HG02759 (cell line): ENCODE results near the gene PLEKHA6.
"Not testable (repeated sequence)": the region's sequence is repeated elsewhere in the genome, so short reads cannot be mapped to it uniquely, and the experiment has no call there.

Experiments used
- ATAC-seq: cut with Tn5 transposase; IDR thresholded peaks from one replicate; pipeline ENCODE4 v1.9.1; 2021; ENCODE audit warnings: mild to moderate bottlenecking, moderate library complexity; ENCODE audit not compliant: unreplicated experiment

The PLEKHA6 gene

DNA sequence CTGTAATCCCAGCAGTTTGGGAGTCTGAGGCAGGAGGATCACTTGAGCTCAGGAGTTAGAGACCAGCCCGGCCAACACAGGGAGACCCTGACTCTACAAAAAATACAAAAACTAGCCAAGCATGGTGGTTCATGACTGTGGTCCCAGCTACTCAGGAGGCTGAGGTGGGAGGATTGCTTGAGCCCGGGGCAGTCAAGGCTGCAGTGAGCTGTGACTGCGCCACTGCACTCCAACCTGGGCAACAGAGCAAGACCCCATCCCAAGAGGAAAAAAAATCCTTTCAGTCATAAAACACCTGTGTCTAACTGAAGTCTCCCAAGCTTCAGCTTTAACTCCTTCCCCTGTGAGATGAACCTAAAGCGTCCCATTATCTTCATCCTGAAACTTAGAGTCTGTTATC, 112.9 kb downstream of the PLEKHA6 start:
- ATAC-seq = no peak

GRCh38 chr1:204242920-204243319, 116.8 kb downstream of the PLEKHA6 start:
- ATAC-seq = no peak

DNA sequence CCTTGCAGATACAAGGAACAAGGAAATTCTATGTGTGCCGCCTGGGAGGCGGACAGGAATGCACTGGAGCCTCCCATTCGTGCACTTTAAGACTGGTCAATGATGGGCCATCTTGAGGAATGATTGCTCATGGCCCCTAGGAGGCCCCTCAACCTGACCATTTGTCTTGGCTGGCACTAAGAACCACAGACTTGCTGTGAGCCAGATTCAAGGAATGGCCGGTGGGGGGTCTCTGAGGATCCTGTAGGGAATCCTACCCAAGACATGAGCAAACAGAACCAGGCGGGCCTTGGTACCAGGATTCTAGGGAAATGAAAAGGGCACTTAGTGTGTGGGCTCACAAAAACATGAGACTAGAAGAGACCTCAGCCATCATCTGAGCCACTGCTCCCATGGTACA, 117.8 kb downstream of the PLEKHA6 start:
- ATAC-seq = no peak

- ATAC-seq = no peak
Measured at GRCh38 chr1:204241050-204241449, 118.7 kb downstream of the PLEKHA6 start.

DNA sequence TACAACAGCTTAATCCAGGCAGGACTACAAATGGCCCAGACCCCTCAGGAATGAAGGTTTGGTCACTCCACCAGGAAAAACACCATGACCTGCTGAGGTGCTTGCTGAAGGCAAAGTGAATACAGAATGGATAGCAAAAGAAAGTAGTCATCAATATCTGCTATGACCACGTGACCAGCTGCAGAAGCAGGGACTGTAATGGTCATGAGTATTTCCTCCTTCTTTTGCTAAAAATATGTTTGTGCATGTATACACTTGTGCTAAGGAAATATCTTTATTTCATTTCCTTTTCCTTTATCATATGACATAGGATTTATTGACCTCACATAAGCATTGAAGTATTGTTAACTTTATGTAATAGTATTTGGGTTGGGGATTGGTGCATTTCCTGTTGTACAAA, 119.5 kb downstream of the PLEKHA6 start:
- no peak for ATAC-seq

- not testable (repeated sequence) for ATAC-seq
Measured at GRCh38 chr1:204239401-204239800, 120.3 kb downstream of the PLEKHA6 start.

GRCh38 chr1:204238520-204238919, 121.2 kb downstream of the PLEKHA6 start:
- ATAC-seq = not testable (repeated sequence)

DNA sequence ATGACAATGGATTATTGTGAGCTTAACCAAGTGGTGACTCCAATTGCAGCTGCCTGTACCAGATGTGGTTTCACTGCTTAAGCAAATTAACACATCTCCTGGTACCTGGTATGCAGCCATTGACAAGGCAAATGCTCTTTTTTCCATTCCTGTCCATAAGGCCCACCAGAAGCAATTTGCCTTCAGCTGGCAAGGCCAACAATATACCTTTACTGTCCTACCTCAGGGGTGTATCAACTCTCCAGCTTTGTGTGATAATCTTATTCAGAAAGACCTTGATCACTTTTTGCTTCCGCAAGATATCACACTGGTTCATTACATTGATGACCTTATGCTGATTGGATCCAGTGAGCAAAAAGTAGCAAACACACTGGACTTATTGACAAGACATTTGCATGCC, 122.2 kb downstream of the PLEKHA6 start:
- not testable (repeated sequence) for ATAC-seq

DNA sequence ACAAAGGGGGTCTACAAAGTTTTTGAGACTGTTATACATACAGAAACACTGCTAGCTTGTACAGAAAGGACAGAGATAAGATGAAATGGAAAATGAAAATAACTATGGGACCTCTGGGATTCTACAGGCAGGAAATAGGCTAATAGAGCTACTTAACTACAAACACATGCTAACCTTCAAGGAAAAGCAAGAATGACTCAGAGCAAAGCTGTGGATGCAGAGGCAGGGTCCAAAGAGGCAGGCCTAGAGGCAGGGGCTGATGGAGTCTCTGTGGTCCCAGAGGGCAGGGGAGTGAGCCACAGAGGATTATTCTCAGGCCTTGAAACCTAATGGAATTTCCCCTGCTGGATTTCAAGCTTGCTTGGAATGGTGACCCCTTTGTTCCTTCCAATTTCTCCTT, 127.2 kb downstream of the PLEKHA6 start:
- no peak for ATAC-seq

DNA sequence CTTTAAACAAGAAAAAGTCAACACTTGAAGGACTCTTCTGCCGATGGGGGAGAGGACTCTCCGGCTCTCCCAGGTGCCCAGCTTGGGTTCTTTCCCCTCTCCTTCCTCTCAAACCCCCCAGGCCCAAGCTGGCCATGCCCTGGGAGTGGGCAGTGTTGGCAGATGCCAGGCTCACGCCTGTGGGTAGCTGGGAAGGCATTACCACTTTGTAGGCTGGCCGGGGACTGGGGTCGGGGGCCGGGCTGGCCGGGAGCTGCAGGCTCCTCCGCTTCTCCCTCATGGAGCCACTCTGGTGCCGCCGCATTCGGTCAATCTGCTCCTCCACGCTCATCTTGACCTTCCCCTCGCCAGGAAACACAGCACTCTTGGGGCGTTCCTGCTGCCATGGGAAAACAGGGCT, 129.5 kb downstream of the PLEKHA6 start:
- no peak for ATAC-seq

DNA sequence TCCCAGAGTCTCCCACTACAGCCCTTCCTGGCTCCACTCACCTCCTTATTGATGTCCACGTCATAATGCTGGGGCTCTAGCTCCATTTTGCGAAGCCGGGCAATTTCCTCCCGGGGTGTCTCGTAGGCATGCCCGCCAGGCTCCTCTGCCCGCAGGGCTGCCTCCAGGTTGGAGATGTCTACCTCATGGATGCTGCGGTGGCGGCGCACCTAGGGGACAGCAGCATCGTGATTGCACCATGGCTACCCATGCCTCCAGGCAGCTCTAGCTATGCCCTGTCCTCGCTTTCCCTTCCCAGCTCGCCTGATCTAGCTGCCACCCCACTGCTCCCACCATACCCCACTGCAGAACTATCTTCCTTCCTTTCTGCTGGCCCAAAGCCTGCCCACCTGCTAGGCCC, 130.8 kb downstream of the PLEKHA6 start:
- ATAC-seq = no peak

- no peak for ATAC-seq
Measured at GRCh38 chr1:204227996-204228785, 131.5 kb downstream of the PLEKHA6 start.

DNA sequence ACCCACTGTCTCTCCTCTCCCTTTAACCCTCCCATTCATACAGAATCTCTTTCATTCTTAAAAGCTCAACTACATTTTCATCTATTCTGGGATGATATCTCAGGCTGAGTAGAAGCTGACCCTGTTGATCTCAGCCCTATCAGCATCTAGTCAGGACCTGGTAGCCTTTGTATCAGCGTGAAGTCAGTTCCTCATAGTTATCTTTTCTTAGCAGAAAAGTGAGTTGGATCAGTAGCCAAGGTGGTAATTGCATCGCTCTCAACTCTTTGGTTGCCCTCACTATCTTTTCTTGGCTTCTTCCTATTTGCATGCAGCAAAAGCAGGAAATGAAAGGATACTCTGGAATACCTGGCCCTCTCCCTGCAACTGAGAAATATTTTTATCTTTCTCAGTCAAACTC, 132.4 kb downstream of the PLEKHA6 start:
- ATAC-seq = no peak

DNA sequence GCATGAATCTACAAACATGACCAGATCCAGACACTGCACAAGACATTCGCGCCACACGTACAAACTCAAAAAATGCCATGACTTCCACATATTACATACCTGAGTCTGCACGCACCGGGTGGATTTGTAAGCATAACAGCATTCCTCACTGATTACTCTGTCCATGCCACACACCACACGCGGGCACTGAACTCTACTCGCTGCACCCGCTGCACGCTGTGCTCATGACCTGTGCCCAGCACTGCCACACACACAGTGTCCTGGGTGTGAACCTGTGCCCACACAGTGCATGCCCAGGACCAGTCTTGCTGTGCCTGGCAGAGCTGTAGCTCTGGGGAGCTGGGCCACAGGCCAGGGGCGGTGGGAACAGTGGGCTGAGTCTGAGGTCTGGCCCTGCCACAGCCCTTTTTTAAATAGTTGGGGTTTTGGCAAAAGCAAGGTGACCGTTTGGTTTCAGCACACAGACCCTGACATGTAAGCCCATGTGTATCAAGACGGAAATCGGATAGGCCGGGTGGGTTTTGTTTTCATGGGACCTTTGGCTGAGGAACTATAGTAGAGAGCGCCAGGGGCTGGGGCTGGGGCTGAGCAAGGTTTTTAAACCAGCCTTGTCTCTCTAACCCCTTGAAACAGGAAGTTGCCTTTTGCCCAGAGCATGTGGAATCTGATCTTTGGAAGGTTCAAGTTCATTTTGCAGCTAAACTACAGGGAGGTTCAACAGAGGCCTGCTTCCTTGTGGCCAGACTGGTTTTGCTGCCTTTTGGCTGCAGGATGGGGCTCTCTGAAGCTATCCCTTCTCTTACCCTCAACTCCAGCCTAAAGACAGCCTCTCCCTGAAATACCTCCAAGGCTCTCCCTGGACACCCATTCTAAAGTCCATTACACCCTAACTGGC, 133.6 kb downstream of the PLEKHA6 start:
- no peak for ATAC-seq

- no peak for ATAC-seq
Measured at GRCh38 chr1:204224655-204225054, 135.1 kb downstream of the PLEKHA6 start.

- no peak for ATAC-seq
Measured at GRCh38 chr1:204223129-204223860, 136.4 kb downstream of the PLEKHA6 start.

DNA sequence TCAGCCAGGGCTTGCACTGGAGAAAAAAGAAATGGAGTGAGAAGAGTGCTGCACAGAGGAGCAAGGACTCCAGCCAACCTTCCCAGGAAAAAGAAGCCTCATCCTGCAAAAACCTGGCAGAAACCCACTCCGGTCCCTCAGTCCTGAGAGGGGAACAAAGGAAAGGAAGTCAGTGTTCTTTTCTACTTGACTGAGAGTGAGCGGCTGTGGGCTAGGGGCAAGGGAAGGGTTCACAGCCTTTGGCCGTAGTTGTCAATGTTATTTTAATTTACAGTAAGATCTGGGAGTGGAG, 137.0 kb downstream of the PLEKHA6 start:
- no peak for ATAC-seq

GRCh38 chr1:204222006-204222763, 137.5 kb downstream of the PLEKHA6 start:
- no peak for ATAC-seq

GRCh38 chr1:204221271-204221670, 138.5 kb downstream of the PLEKHA6 start:
- no peak for ATAC-seq

GRCh38 chr1:204219971-204220616, 139.6 kb downstream of the PLEKHA6 start:
- no peak for ATAC-seq
